Iris pigment epithelial cell (primary cell): ENCODE data around the gene GYS2.
A peak's percentile ranks its signal among the peaks of the same experiment; 100 is the strongest.

Source experiments
- DNase-seq: peaks from one replicate; pipeline ENCODE4 v3.0.0-alpha.2; 2011; ENCODE audit warnings: low read depth

The GYS2 gene

GRCh38 chr12:21604245-21605101 is at the start of gene GYS2:
Gene GYS2 (minus strand): TSS chr12:21604847. CDS start chr12:21604592, 255 bp downstream.
- DNase-seq, result no peak

DNA sequence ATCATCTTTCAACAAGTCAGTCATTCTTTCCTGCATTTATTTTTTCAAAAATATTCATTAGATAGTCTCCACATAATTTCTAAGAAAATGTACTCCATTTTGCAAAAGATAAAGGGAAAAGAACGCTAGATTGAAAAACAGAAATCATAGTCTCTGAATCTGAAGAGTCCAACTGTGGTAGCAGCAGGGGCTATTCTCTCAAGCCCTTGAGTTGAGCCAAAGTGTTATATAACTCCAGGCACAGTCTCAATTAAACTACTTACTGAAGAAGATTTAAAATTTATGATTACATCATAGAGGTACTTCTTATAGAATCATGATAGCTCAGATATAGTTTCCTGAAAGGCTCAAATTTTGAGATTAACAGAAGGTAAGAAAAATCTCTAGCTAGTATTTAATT is 47.2 kb upstream of the GYS2 start:
- no peak for DNase-seq

- no peak for DNase-seq
These were observed 46.4 kb upstream of the GYS2 start for GRCh38 chr12:21650997-21651396.

DNA sequence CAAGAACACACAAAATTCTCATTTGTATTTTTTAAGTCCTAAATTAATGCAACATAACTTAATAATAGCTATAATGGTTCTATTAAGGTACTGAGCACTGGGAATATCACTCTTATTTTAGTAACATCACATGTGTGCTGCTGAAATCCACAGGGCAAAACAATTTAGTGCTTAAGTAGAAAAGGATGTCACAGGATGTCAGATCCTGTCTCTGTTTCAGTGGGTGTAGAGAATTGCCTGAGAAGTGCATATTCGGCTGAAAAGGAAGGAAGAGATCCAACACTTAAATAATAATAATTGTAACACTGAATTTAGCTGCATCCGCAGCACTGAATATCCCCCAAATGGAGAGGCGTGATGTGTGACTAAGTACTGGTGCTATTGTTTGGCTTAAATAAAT is 44.4 kb upstream of the GYS2 start:
- DNase-seq, result no peak

DNA sequence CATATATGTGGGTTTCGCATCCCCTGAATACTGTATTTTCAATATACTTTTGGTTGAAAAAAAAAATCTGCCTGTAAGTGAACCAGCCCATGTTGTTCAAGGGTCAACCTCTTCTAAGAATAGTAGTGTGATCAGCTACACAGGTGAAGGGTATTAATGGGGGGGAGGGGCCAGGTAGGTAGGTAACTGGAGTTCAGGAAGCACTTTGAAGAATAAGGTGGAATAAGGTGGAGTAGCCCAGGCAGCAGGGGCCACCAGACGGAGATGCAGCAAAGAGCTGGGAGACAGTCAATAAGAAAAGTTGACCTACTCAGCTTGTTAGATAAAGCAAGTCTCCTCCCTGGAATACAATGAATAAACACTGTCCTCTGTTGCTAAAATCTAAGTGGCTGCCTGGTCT is 43.7 kb upstream of the GYS2 start:
- DNase-seq, result no peak

GRCh38 chr12:21647179-21647578 is 42.5 kb upstream of the GYS2 start:
- no peak for DNase-seq

GRCh38 chr12:21645041-21645500 is 40.4 kb upstream of the GYS2 start:
- DNase-seq, result peak; percentile 77

DNA sequence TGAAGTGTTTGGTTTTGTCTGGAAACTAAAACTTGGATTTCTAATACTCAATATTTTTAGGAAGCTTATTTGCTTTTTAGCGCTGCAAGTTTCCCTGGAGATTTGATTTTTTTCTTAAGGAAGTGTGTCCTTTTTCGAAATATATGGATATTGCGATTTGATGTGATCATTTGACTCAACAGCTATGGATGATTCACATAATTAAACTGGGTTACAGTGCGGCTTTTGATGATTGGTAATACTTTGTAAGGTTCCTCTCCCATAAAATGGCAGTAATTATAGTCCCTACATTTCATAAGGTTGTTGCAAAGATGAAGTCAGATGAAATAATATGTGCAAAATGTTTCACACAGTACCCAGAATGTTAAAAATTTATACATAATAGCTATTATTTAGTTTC is 39.9 kb upstream of the GYS2 start:
- no peak for DNase-seq

DNA sequence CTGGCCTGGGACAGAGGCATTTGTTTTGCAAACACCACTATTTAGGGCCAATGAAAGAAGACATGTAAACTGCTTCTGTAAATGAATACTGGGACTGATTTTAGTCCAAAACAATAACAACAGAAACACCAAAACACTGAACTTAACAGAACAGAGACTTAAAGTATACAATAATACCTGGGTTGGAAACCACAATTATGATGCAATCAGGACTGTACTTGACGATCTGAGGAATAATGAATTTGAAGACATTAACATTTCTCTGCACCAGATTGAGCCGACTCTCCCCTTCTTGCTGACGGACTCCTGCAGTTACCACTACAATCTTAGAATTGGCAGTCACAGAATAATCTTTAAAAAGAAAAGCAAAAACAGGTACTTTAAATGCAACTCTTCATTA is 39.1 kb upstream of the GYS2 start:
- DNase-seq, result peak; percentile 28

GRCh38 chr12:21642707-21643389 is 38.2 kb upstream of the GYS2 start:
- DNase-seq, result peak; percentile 27

DNA sequence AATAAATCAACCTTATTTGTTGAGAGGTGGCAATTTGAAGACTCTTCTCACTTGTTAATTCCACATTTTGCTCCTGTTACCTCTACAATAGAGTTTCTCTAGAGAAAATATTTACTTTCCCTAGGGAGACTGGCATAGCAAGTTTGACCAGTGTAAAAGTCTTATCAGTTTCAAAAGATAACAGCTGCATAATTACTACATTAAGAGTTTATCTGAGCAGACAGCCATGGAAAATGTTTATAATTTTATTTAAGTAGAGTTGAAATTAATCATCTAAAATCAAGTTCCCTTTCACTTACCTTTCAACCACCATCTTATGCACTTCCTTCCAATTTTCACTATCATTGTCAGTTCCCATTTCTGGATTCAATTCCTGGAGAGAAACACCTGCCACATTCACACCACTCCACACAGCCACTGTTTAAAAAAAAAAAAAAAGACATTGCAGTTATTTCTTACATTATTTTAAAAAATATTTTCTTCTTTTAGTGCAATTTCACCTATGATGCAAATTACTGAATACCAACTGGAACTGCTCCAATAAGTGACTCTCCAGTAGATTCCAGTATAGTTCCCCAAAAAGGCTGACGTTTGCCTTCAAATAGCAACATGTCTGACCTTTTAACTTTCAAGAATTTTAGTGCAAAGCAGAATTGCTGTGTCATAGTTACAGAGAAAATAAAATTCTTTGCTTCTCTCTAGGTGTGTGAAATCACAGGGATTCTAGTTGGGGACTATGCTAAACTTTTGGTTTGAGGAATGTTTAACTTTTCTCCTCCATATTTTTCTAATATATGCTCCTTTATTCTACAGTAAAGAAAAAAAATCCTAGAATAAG is 33.6 kb upstream of the GYS2 start:
- peak; percentile 84 for DNase-seq

- DNase-seq, result no peak
These were observed 29.6 kb upstream of the GYS2 start for GRCh38 chr12:21634245-21634644.

GRCh38 chr12:21631367-21631766 is 26.7 kb upstream of the GYS2 start:
- DNase-seq, result no peak

DNA sequence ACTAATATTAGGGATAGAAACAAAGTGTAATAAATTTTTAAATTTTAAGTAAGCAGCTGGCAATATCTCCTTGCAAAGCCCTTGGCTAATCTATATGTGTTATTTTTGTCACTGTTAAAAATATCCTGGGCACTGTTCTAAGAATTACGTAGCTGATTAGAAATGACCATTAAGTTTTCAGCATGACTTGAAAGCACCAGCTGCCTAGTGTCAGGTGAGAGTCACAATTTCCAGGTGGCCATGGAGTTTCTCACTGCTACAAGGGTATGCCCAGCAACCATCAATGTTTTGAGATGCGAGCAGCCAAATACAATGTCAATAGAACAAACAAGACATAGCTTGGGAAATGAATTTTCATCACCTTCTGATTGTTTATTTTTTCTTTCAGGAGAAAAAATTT is 23.3 kb upstream of the GYS2 start:
- no peak for DNase-seq

GRCh38 chr12:21618566-21618965 is 13.9 kb upstream of the GYS2 start:
- DNase-seq, result no peak

GRCh38 chr12:21617030-21617429 is 12.4 kb upstream of the GYS2 start:
- DNase-seq, result no peak

- peak; percentile 52 for DNase-seq
These were observed 10.8 kb upstream of the GYS2 start for GRCh38 chr12:21615431-21615830.

DNA sequence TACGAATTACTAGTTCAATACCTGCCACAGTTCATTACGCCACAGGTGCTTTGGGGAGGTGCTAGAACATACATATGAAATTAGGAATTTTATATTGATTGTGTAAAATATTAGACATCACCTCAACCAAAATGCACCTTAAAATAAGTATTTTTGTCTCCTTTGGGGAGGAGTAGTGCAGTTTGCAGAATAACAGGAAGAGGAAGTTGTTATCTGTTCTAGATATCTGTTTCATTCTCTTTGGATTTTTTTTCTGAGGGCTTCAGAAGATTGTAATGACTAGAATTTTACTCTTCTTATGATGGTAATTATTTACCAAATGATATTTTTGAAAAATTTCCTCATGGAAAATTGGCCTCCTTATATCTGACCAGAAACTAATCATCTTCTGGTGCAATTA is 9.9 kb upstream of the GYS2 start:
- no peak for DNase-seq

DNA sequence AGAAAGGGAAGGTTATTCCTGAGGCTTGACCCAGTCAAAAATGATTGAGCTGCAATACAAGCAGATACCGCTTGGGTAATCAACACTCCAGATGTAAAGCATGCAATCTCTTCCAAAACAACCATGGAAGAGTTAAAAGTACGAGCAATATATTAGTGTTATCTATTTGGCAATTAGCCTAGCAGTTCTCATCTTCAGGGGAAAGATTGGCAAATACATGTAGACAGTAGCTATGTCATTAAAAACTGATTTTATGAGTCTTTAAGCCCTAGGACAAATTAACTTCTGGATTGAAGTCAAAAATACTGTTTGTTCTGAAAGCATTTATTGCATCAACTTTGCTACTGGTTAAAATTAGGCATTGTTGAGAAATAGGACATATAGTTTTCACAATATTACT is 9.3 kb upstream of the GYS2 start:
- peak; percentile 20 for DNase-seq

DNA sequence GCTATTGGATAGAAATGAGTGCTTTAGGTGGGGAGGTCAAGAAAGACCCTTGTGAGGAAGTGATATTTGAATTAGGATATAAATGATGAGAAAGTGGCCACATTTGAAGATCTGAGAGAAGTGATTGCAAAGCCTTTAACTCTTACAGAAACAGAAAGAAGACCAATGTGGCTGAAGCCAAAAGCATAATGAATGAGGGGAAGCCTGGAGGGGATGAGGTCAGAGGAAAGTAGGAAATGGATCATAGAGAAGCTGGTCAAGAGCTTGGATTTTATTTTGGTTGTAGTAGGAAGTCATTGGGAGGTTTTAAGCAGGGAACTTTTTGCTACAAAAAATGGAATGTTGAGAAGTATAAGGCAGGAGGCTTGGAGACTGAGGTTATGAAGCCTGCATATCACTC is 3.5 kb upstream of the GYS2 start:
- DNase-seq, result no peak

DNA sequence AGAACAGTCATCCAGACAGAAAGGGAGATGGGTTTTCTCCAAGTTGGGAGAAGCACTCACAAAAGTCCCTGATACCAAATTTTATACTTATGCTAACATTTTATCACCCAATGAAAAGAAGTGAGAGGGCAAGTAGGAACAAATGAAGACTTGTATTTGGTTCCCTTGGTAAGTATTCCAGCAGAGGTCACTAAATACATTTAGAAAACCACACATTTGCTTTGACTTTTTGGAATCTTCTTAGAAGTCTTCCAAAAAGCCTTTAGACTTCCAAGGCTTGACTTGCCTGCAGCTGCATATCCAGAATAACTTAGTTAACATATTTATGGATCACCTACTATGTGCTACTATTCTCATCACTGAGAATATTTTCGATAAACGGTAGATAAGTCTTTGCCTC is 3.1 kb upstream of the GYS2 start:
- peak; percentile 37 for DNase-seq

DNA sequence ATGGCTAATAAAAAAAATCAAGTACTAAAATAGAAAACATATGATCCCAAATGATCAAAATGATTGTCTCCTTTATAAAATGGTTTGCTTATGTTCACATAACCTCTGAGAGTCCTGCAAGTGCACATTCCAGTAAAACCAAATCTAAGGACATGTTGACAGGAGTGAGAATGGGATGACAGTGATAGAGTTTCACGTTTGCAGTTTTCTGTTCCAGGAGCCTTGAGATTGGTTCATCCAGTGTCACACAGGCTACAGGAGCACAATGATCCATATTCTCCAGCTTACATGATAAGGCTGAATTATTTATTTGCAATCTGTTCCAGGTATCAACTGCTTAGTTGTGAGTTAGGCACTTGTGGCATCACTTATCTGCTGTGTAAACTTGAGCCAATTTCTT is 1.5 kb upstream of the GYS2 start:
- DNase-seq, result no peak

DNA sequence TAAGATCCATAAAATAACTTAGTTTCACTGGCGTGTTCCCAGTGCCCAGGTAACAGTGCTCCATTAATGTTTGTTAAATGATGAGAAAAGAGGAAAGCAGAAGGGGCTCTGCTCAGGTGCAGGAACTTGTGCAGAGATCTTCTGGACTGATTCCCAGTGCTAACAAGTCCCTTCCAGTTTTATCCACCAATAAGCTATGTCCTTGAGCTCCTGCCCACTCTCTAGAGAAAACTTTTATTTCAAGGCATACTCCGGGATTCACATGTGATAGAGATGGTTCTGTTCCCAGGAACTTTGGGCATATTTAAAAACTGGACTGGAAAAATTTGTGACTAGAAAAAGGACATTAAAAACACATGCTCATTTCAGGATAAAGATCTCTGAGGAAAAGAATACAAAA is 1.9 kb downstream of the GYS2 start:
- no peak for DNase-seq
